EL (cell line): Measurements from ENCODE around the gene JARID2.

Experiments used
- DNase-seq: peaks from one replicate; pipeline ENCODE4 v3.0.0-alpha.2; 2016

Gene JARID2

GRCh38 chr6:15382712-15383111, 136.8 kb downstream of the JARID2 start:
- no peak for DNase-seq

- no peak for DNase-seq
Measured at GRCh38 chr6:15384901-15385300, 139.0 kb downstream of the JARID2 start.

- DNase-seq, result no peak
Measured at GRCh38 chr6:15385521-15385920, 139.7 kb downstream of the JARID2 start.

GRCh38 chr6:15386110-15386755, 140.4 kb downstream of the JARID2 start:
- no peak for DNase-seq

GRCh38 chr6:15386756-15387112, 140.9 kb downstream of the JARID2 start:
- DNase-seq, result no peak

- peak; percentile 36 for DNase-seq
Measured at GRCh38 chr6:15387118-15387517, 141.2 kb downstream of the JARID2 start.

GRCh38 chr6:15389084-15389764, 143.4 kb downstream of the JARID2 start:
- DNase-seq, result no peak

GRCh38 chr6:15389765-15390723, 144.2 kb downstream of the JARID2 start:
- peak; percentile 50 for DNase-seq

GRCh38 chr6:15391500-15391899, 145.6 kb downstream of the JARID2 start:
- DNase-seq, result no peak

GRCh38 chr6:15392182-15392581, 146.3 kb downstream of the JARID2 start:
- no peak for DNase-seq

- no peak for DNase-seq
Measured at GRCh38 chr6:15393605-15394004, 147.7 kb downstream of the JARID2 start.

GRCh38 chr6:15395087-15395486, 149.2 kb downstream of the JARID2 start:
- no peak for DNase-seq

- no peak for DNase-seq
Measured at GRCh38 chr6:15396808-15397207, 150.9 kb downstream of the JARID2 start.

- no peak for DNase-seq
Measured at GRCh38 chr6:15398633-15399275, 152.9 kb downstream of the JARID2 start.

- DNase-seq, result peak; percentile 68
Measured at GRCh38 chr6:15399641-15400470, 154.0 kb downstream of the JARID2 start.

- no peak for DNase-seq
Measured at GRCh38 chr6:15400572-15401004, 154.7 kb downstream of the JARID2 start.

- DNase-seq, result no peak
Measured at GRCh38 chr6:15401120-15401519, 155.3 kb downstream of the JARID2 start.

- DNase-seq, result no peak
Measured at GRCh38 chr6:15401769-15402250, 155.9 kb downstream of the JARID2 start.

- DNase-seq, result no peak
Measured at GRCh38 chr6:15402406-15403045, 156.7 kb downstream of the JARID2 start.

GRCh38 chr6:15403094-15403755, 157.4 kb downstream of the JARID2 start:
- DNase-seq, result no peak

GRCh38 chr6:15404685-15404980, 158.8 kb downstream of the JARID2 start:
- DNase-seq, result no peak
